ENCODE data around the gene KCNJ15.

Gene KCNJ15

DNA sequence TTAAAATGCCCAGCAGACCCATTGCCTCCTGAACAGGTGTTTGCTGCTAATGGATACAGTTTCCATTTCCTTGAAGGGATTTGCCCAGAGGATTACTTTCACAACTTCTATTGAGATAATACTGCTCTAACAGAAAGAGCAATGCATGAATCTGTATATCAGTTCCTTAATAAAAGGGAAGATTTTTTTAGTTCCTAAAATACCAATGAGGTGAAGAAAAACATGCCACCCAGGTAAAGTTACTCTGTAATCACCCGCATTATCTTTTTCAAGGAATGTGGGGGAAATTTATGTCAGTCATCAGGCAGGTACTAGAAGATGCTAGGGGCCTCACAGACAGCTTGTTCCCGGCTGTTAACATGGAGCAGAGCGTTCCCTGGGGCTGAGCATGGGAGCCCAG lies 41.1 kb downstream of the KCNJ15 start:
- no peak for DNase-seq (ENCODE audit: low spot score)

DNA sequence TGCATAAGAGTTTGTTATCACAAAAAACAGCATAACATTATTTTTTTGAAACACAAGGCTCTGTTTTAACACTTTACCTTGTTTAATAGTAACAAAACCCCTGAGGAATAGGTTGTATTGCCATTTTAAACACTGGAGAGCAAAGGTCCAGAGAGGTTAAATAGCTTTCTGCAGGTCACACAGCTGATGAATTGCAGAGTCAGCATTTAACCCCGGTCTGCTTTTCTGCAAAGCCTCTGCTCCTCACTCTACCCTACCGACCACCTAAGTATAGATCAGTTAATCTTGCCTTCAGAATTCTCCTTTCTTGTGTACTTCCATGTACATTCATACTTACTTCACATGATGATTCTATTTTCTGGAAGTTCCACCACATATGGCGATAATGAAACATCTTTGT lies 42.0 kb downstream of the KCNJ15 start:
- DNase-seq (ENCODE audit: low spot score), result no peak

DNA sequence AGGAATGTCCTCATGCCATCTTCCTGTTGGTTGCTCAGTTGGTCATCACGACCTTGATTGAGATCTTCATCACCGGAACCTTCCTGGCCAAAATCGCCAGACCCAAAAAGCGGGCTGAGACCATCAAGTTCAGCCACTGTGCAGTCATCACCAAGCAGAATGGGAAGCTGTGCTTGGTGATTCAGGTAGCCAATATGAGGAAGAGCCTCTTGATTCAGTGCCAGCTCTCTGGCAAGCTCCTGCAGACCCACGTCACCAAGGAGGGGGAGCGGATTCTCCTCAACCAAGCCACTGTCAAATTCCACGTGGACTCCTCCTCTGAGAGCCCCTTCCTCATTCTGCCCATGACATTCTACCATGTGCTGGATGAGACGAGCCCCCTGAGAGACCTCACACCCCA lies 42.9 kb downstream of the KCNJ15 start:
- no peak for DNase-seq (ENCODE audit: low spot score)

DNA sequence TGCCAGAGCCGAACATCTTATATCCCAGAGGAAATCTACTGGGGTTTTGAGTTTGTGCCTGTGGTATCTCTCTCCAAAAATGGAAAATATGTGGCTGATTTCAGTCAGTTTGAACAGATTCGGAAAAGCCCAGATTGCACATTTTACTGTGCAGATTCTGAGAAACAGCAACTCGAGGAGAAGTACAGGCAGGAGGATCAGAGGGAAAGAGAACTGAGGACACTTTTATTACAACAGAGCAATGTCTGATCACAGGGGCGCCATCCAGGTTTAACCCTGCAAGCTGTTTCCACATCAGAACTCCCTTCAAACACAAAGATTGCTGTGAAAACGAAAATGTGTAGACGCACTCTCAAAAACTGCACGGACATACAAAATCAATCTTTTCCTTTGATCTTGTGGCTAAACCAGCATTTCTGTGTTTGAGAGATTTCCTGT lies 43.4 kb downstream of the KCNJ15 start:
- DNase-seq (ENCODE audit: low spot score), result no peak

DNA sequence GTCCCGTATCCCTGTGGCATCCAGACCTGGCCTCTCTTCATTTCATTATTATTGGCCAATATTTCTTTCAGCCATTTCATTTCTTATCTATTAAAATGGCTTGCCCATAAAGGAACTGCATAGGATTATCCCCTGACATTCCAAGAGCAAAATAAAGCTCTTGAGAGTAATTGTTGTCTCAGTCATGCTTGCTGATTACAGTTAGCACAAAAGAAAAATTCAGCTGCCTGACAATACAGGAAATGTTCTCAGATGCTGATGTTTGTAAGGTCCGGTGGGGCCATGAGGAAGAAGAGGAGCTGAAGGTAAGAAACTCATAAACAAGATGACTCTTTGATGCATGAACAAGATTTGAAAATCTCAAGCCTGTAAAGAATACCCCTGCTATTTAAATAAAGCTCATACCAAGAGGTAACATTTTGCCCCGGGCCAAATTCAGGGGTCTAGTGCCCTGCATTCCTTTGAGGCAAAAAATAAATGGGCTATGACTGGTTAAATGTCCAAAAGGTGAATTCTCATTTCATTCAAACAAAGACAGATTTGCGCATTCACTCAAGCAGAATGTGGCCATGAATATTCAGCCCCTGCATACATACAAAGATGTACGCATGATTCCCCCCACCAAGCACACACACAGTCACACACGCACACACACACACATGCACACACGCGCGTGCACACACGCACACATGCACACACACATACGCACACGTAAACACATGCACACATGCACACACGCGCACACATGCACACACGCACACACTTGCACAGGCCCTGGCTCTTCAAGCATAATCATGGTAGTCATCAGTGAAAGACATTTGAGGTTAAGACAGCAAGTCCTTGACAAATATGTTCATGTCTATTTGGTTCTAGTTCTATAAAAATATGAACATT lies 44.8 kb downstream of the KCNJ15 start:
- no peak for DNase-seq (ENCODE audit: low spot score)

DNA sequence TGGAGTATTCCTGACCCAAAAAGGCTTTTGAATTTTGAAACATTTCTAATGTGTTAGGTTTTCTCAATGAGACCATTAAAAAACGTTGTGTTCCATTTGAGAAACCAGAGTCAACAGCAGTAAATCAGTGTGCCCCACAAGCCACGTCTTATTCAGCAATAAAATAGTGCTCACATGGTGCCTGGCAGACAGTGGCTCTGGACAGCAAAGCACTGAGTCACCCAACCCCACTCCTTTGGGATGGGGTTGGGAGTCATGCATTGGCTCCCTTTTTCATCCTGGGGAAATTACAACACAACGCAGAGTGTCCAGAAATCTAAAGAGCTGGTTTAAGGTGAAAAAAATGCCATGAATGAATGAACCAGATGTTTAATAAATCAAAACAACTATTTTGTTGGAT lies 46.5 kb downstream of the KCNJ15 start:
- DNase-seq (ENCODE audit: low spot score), result peak; percentile 83

DNA sequence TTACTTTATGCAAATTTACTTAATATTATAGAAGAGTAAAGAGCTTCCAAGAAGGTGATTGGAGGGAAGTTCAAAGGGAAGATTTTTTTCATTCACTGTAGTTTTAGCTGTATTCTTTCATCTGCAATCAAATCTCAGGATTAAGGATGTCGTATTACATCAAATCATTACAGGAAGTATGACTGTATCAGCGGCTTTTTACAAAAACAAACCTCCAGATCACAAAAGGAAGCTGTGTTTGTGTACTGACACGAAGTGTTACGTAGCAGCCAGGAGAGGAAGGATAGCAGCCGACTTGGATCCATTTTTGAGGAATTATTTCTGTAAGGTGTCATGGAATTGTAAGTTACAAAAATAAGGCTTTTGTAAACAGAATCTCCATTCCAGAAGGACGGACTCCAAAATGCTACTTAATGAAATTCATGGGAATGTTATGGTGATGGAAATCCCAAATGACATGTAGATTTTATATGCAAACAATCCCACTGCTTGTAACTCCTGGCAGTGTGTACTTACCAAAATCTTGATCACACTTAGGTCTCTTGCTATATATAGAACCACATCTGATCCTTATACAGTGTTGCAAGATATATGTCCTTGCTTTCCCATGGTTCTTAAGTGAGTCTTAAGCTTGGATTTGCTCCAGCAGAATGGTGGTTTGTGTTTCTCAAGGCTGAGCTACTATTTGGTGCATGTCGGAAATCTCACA lies 49.8 kb downstream of the KCNJ15 start:
- DNase-seq (ENCODE audit: low spot score), result no peak

DNA sequence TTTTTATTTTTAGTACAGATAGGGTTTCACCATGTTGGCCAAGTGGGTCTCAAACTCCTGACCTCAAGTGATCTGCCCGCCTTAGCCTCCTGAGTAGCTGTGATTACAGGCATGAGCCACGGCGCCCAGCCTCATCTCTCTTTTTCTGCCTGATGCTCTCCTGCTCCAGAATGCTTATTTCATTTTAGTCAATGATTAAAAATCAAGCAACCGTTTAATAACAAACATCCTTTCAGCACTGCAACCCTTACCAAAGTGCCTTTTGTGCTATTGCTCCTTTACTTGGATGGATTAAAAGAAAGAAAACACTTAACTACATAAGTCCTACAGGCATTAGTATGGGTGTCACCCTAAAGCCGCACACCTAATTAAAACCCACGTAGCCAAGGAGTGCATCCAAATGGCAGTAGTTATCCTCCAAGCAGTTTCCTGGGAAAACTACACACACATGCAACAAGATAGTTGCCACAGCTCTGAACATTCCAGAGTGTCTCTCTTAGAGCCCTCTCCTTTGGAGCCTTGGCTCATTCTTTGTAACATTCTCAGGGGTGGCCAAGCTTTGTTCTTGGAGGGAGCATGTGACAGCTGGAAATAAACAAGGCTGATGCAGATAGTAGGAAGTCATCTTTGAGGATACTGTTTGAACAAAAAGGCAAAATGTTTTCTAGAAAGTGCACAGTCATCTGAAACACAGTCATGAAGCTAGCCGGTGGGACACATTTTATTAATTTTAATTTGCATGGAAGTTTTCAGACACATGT lies 51.2 kb downstream of the KCNJ15 start:
- DNase-seq (ENCODE audit: low spot score), result peak; percentile 45

DNA sequence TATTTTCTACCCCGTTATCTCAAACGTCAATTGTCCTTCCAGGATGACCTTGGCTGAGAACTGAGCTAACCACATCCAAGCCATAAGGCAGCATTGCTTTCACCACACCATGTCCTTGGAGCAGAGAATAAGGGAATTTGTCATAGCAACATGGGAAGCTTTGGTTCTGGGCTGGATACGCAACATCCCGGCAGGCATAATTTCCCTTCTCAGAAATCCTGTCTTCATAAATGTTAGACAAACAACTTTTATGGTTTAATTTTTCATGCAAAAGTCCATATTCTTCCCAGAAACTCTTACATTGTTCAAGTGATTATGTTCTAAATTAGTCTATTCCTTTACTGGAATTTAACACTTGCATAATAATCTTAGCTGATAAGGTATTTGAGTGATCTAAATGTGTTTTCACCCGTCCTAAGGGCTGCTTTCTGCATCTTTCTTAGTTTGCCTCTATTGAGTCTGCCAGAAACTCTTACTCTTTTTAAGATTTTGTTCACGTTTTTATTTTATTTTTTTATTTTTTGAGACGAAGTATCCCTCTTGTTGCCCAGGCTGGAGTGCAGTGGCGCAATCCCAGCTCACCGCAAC lies 51.8 kb downstream of the KCNJ15 start:
- peak; percentile 37 for DNase-seq (ENCODE audit: low spot score)

DNA sequence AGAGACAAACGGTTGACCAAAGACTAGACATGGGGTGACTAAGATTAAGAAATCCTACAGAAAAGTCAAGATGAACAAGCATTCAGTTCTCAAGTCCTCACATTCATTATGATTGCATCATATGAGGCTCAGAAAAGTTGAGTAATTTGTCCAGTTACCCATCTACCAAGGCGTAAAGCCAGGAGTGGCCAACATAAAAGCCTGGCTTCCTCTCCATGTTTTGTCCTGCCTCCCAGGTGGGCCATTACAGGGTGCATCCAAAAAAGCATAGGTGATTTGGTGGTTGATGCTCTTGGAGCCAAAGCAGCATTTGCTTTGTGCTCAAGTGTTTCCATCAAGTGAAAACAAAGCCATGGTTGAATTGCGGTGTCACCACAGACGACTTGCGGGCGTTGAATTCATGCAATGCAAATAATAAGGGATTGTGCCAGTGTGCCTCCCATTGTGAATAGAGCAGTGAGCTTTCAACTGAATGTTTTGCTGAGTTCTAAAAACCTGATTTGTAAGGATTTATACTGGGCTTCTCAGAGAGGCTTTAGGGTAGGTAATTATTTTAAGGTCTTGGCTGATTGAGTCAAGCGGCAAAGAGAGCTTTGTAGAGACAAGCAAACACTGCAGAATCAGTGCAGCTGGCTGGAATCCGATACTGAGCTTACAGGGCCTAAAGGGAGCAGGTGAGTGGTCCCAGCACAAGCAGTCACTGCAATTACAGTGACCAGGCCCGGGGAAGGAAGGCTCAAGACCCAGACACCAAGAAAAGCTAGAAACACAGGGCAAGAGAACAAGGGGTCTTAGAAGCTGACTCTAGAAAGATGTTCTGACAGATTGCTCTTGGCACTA lies 54.1 kb downstream of the KCNJ15 start:
- DNase-seq (ENCODE audit: low spot score), result peak; percentile 42

DNA sequence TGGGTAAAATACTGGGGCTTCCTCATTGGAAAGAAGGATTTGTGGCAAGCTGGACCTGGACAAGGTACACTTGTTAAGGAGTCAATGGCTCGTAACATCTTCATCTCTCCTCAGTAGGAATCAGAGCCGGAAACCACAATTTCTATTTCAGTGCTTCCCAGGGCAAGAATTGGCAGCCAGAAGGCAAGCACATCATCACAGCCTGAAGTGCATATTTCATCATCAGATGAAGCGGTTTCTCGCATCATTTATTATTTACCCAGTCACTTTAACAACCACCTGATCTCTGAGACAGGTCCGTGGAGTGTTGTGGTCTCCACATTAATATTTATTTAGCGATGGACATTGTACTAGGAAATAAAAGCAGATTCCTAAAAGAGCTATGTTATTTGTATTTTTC lies 55.0 kb downstream of the KCNJ15 start:
- DNase-seq (ENCODE audit: low spot score), result peak; percentile 20

DNA sequence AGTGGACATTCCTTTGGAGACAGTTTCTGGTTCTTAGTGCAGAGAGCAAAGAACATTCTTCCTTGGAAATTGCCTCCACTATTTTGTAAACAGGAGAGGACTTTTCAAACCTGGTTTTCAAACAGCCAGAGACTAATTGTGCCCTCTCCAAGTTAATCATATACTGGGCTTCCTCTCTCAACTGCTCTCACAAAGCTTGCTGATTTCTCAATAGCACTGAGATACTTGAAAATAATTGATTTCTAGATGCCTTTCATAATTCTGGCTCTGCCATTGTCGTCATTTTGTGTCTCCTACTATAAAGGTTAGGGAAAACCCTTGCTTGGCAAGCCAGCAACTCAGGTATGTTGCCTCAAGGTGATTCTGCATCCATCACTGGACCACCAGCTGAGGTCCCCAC lies 56.0 kb downstream of the KCNJ15 start:
- DNase-seq (ENCODE audit: low spot score), result no peak

DNA sequence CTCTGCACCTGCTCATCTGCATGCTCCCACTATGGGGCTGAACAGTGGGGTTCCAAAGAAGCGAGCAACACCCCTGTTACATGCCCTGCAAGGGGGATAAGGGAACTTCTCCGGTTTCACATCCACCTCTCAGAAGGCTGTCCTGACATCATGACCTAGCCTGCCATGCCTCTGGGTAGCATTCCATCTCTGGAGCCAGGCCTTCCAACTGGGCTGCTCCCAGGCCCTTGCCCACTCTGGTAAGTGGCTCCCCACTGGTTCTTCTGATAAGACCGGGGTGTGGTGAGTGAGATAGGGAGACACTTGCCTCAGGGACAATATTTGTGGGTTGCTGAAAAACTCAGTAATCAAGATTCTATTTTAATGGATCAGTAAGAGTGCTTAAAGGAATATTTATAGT lies 57.8 kb downstream of the KCNJ15 start:
- no peak for DNase-seq (ENCODE audit: low spot score)

DNA sequence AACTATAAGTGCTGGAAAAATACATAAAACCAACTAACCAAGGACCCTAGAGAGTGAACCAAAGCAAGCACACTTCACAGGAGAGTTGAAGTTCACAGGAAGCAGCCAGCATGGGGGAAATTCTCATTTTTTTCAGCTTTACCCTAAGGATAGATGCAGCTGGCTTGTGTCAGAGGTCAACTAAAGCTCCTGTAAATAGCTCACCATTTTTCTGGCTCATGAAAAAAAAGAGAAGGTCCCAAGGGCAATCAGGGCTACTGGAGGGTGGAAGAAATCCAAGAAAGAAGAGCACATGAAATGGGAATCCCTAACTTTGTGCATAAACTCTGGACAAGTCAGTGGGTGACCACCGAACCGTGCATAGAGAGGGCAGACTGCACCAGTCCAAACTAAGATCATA lies 58.3 kb downstream of the KCNJ15 start:
- no peak for DNase-seq (ENCODE audit: low spot score)

DNA sequence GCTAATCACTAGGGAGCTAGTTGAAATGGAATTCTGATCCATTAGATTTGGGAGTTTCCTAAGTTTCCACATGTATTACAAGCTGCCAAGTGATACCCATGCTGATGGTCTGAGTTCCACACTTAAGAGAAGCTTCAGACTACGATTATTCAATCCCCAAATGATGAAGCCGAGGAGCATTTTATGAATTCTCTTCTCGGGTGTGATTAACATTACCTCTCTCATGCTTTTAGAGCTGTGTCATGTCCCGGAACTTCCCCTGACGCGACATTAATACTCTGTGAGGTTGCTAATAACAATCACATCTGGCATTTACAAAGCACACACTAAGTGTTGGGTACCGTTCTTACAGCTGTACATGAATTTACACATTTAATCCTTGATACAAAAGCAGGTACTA lies 63.0 kb downstream of the KCNJ15 start:
- peak; percentile 61 for DNase-seq (ENCODE audit: low spot score)

DNA sequence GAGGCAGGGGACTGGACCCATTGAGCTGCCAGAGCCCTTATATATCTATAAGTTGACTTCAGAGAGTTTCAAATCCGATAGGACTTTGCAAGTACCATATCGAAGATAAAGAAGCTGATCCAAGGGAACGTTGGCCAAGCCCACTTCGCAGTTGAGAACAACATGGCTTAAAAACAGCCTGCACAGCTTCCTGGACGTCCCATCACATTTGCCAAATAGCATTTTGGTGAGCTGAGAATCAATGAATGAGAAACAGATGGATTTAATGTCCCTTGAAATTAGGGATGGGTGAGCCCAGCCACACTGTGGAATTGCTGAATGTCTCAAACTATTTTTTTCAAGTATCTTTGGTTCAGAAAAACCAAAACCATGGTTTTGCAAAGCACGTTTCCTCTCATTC lies 64.8 kb downstream of the KCNJ15 start:
- DNase-seq (ENCODE audit: low spot score), result peak; percentile 43

DNA sequence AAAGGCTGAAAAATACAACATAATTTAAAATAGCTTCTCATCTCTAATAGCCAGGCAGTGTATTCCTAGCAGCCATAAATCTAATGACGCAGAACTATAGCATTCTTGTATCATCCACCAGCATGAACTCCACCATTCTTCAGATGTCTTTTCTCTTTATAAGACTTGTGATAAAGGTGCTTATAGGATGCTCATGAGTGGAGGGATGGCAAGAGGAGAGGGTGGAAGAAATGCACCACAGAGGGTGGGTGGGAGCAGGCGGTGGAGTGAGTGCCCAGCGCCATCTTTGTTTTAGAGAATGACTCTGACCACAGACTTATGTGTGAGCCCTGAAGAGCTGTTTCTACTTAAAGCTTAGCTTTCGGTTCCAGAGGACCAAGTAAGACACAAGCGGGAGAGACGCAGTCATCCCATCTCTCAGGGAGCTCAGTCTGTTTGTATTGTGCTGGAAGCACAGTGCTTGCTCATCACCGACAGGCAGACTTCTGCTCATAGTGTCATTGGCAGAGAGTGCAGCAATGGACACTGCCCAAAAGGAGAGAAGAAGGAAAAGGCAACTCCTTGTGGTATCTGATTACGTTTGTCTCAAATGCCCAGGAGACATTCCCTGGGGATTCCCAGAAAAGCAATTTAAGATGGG lies 65.6 kb downstream of the KCNJ15 start:
- DNase-seq (ENCODE audit: low spot score), result peak; percentile 59

DNA sequence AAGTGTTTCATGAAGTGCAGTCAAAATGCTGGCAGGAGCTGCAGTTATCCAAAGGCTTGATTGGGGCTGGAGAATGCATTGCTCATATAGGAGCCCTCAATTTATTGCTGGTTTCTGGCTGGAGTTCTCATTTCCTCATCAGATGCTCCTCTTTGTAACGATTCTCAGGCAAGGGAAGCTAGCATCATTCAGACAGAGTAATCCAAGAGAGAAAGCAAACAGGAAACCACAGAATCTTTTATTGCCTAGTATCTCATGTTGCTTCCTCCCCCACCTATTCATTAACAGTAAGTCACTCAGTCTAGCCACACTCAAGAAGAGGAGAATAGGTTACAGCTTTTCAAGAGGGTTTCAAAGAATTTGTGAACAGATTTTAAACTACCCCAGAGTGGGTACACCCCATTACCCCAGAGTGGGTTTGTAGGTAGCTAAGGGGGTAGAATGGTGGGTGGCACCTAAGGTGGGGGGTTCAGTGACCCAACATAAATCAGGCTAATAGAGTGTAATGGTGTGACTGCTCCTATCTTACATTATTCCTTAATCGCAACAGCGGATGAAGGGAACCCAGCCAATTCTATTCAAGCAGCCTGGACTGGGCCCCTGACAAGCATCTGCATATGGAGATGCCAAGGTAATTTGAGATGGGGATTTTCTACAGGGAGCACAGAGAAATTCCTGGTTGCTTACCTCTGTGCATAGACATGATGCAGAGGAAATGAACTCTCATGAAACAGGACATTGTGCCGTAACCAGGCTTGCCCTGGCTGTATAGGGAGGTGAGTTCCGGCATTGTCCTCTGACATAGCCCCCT lies 67.1 kb downstream of the KCNJ15 start:
- DNase-seq (ENCODE audit: low spot score), result peak; percentile 66

DNA sequence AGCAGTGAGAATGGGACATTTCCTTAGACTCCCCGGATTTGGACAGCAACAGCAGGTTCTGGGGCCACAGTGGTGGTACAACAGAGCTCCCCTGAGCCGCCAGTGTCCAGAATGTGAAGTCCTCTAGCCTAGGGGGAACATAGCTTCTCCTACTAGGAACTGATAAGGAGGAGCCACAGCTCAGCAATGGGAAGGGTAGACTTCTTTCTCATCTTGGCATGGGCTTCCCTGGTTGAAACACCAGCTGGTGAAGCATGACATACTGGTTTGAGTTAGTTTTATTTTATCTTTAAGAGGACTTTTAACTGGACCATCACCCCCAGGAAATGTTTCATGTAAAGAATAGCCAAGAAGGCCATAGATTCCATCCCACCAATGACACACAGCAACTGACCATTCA lies 68.4 kb downstream of the KCNJ15 start:
- no peak for DNase-seq (ENCODE audit: low spot score)
